C4-2B (cell line): ENCODE data around the gene CLSTN3.

Experiments used
- CTCF ChIP-seq: fragments of 450-650 bp; conservative IDR thresholded peaks from 2 replicates; pipeline ENCODE4 v1.5.1; 2017; ENCODE audit warnings: mild to moderate bottlenecking
- ZFX ChIP-seq: fragments of 450-650 bp; IDR thresholded peaks from 2 replicates; pipeline ENCODE4 v1.6.1; 2017

GRCh38 chr12:7081037-7081436 lies 49.1 kb upstream of the CLSTN3 start:
- TF ChIP-seq CTCF (no peak), ZFX (no peak)
